ENCODE data around the gene TEN1. TPM values are rescaled to one million over a fixed set of nuclear protein-coding genes. Genes with fewer than 3 reads are reported as not detected.

Gene TEN1
- total and polyA plus RNA-seq, 2 of the 13 experiments (the other 11 are each of a cell fraction or from before 2014, with no cell fraction given), result 18.0 to 21.3 TPM

DNA sequence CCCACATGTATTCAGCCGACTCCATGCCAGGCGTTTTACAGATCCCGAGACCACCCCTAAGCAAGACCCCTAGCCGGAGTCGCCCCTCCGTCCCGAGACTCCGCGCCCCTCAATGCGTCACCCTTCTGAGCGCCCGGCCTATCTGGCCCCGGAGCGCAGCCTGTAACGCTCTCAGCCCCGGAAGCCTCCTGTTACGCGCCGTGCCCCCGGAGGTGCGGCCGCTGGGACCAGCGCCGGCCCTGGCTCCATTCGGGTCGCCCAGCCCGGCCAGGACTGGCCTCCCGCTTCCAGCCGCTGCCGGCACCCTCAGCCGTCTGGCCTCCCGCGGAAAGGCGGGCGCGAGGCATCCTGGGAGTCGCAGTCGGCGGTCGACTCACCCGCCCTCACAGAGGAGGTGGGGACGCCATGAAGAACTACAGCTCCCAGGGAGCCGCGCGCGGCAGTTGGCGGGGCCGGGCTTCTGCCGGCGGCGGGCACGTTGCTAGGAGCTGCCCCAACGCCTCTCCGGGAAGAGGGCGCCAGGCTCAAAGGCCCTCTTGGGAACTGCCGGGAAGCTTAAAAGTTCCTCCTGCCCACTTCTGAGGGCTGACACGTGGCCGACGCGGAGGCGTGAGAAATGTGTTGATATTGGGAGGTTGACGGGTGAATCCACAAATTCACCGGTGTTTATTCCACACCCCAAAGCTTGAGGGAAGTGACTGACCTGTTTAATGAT, 38.2 kb upstream of the TEN1 start, which contains the start of gene FBF1 (continued):
- TF ChIP-seq ZNF34 (CRISPR knock-in tag; IDR thresholded peaks at IDR 0.05; ENCODE audit: borderline replicate concordance) (peak; percentile 76; the same call in 1 of the 2 replicates), TAF1 (CRISPR knock-in tag; IDR thresholded peaks at IDR 0.05) (peak; percentile 93), KDM3A (CRISPR knock-in tag; IDR thresholded peaks at IDR 0.05; ENCODE audit: low read depth) (peak; percentile 91; the same call in 1 of the 2 replicates), ZNF687 (CRISPR knock-in tag; IDR thresholded peaks at IDR 0.05) (peak; percentile 95), ZNF572 (CRISPR knock-in tag; IDR thresholded peaks at IDR 0.05) (no peak), RBM39 (IDR thresholded peaks at IDR 0.05; ENCODE audit: low read depth, low read length, poor library complexity, severe bottlenecking) (peak; percentile 95), AHR (CRISPR knock-in tag; IDR thresholded peaks at IDR 0.05) (peak; percentile 97), ZNF230 (CRISPR knock-in tag; IDR thresholded peaks at IDR 0.05) (peak; percentile 86; the same call in 1 of the 2 replicates), NFIC (IDR thresholded peaks at IDR 0.05; ENCODE audit: low read length) (no peak), PHF21A (CRISPR knock-in tag; IDR thresholded peaks at IDR 0.05) (peak; percentile 84), RBAK (CRISPR knock-in tag; IDR thresholded peaks at IDR 0.05) (no peak), MTF2 (CRISPR knock-in tag; IDR thresholded peaks at IDR 0.05; ENCODE audit: borderline replicate concordance) (no peak; the same call in 1 of the 2 replicates), GMEB2 (CRISPR knock-in tag; IDR thresholded peaks at IDR 0.05; ENCODE audit: low read depth) (peak; percentile 70; the same call in 1 of the 2 replicates), SAFB2 (CRISPR knock-in tag; IDR thresholded peaks at IDR 0.05; ENCODE audit: borderline replicate concordance, low read depth) (peak; percentile 96), DDIT3 (CRISPR knock-in tag; IDR thresholded peaks at IDR 0.05) (no peak; the same call in 1 of the 2 replicates), ZEB1 (IDR thresholded peaks at IDR 0.05; ENCODE audit: insufficient replicate concordance, low read depth) (no peak), ZBTB2 (CRISPR knock-in tag; IDR thresholded peaks at IDR 0.05; ENCODE audit: low read depth) (peak; percentile 77)
- TF ChIP-seq, protein P1, sequence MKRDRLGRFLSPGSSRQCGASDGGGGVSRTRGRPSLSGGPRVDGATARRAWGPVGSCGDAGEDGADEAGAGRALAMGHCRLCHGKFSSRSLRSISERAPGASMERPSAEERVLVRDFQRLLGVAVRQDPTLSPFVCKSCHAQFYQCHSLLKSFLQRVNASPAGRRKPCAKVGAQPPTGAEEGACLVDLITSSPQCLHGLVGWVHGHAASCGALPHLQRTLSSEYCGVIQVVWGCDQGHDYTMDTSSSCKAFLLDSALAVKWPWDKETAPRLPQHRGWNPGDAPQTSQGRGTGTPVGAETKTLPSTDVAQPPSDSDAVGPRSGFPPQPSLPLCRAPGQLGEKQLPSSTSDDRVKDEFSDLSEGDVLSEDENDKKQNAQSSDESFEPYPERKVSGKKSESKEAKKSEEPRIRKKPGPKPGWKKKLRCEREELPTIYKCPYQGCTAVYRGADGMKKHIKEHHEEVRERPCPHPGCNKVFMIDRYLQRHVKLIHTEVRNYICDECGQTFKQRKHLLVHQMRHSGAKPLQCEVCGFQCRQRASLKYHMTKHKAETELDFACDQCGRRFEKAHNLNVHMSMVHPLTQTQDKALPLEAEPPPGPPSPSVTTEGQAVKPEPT (CRISPR knock-in tag; IDR thresholded peaks at IDR 0.05; ENCODE audit: low read depth), result peak; percentile 88; the same call in 1 of the 2 replicates

Measured in HepG2 (cell line).